Right renal cortex interstitium (tissue), 3 donors: ENCODE results near the gene GAD2. TPM values are rescaled to one million over a fixed set of nuclear protein-coding genes. Genes with fewer than 3 reads are reported as not detected.
A peak's percentile ranks its signal among the peaks of the same experiment; 100 is the strongest.
"Not testable (repeated sequence)": the region's sequence is repeated elsewhere in the genome, so short reads cannot be mapped to it uniquely, and the experiment has no call there.

Experiments used
- DNase-seq, 3 donors: peaks; one replicate each; pipeline ENCODE4 v3.0.0-alpha.2; 2013; ENCODE audit warnings: low read depth in 3 of 3, low spot score in 2 of 3
- polyA plus RNA-seq, 3 donors: library from polyadenylated mRNA; unstranded; fragments of 120-200 nt; gene quantifications; one replicate each; pipeline ENCODE4 v1.2.1, GENCODE V29; 2013; ENCODE audit not compliant: insufficient read length in 3 of 3

Gene GAD2
- polyA plus RNA-seq, 3 donors: 1.2 to 2.8 (median 1.6) TPM

DNA sequence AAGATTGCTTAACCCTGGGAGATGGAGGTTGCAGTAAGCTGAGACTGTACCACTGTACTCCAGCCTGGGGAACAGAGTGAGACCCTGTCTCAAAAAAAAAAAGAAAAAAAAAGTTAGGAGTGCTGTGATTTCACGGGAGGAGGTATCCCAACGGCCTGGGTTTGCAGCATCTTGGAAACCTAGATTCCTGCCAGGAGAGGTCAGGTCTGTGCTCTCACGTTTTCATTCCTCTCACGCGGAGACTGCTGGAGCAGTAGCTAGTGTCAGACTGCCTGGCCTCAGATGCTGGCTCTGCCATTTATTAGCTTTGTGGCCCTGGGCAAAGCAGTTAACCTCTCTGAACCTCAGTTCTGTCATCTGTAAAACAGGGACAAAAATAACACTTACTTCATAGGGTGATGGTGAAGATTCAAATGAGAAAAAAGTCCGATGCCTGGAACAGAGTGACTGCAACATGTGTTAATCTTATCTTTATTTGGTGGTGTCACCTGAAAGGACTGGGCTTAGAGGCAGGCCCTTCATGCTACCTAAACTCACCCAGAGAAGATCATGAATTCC, 94.9 kb downstream of the GAD2 start:
- DNase-seq: no peak

DNA sequence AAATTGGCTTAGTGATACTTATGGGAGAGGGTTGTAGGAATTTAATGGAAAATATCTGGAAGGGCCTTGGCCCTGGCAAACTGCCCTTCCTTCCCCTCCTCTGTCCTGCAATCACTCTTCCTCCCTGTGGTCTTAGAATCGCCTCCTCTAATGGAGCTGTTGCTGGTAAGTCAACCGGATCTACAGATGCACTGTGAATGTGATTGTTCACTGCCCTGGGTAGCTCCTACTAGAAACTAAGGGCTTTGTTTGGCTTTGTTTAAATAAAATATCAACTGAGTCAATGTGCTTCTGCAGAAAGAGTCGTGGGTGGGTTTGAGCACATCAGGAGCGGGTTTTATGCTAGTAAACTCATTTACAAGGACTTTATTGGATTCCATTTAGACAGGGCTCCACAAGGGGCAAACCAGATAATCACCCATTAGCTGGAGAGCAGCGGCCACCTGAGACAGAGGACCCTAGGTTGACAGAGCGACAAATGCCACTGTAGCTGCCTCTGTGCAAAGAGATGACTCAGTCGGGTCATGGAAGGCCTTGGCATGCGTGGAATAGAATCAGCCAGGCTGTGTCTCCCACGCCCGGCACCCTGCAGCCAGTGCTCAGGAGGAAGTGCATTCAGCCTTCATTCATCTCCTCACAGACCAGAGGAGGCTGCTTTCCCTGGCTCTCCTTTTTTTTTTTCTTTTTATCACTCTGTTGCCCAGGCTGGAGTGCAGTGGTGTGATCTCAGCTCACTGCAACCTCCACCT, 97.9 kb downstream of the GAD2 start:
- DNase-seq: no peak

DNA sequence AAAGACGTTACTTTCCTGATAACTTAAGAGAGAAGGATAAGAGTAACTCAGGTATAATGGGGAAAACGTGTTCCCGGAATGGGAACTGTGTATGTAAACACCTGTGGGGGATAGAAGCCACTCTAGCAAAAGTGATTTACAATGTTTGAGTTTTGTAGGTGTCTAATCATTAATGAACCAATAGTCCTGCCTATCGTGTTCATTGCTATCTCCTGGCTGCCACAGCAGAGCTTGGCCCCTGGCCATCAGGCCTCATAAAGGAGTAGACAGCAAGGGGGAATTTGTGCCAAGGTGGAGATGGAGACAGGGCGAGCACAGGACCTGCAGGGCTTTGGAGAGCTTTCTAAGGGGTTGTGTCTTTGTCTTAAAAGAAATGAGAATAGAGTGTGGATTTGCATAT, 102.1 kb downstream of the GAD2 start:
- DNase-seq: no peak

DNA sequence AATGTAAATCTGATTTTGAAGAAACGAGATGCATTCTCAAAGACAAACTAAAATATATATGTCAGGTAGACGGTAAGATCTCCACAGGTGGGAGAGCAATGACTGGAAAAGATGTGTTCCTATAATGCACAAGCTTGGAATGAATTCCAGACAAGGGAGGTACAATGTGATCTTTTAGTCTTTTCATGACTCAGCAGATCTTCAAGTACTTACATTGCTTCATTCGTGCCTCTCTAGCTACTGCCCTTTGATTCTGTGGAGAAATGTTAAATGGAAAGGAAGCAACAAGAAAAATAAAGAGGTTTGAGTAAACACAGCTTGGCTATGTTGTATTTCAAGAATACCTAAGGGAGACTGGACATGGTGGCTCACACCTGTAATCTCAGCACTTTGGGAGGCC, 106.6 kb downstream of the GAD2 start:
- DNase-seq: no peak

DNA sequence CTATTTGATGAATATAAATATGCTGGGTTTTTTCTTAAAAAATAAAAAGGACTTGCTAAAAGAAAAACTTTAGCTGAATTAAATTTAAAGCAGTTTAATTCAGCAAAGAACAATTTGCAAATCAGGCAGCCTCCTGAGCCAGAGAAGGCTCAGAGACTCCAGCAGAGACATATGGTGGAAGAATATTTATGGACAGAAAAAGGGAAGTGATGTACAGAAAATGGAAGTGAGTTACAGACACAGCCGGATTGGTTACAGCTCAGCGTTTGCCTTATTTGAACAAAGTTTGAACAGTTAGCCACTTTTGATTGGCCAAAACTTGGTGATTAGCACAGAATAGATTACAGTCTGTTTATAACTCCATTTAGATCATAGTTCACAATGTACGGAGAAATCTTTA, 110.3 kb downstream of the GAD2 start:
- no peak for DNase-seq

DNA sequence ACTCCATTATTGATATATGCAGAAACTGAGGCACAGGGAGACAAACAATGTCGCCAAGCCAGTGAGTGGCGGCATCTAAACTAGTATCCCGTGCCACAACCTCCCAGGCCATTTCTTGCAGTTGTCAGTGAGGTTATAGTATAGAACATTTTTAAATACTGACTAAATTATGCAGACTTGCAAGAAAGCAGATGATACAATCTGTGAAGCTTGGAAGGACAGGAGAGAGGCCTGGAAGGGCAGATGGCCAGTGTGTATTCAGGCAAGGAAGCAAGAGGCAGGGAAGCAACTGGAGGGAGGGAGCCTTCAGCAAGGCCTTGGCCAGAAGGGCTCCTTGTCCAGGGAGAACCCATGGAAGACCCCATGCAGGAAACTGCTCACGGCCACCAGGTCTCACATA, 111.2 kb downstream of the GAD2 start:
- no peak for DNase-seq

DNA sequence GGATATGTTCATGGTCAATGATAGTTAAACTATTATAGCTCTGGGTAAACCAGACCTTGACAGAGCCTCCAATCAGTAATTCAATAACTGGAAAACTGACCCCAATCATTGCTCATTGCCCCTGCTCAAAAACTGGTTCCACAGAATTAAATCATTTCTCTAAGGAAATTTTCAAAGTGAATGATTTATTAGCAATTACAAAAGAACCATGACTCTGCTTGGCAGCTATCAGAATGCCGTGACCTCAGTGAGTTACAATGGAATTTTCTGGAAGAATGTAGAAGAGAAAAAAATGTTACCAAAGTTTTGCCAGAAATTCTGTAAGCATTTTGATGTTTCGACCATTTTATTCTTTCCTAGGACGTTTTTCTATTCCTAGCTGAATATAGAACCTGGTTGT, 114.8 kb downstream of the GAD2 start:
- DNase-seq: no peak

DNA sequence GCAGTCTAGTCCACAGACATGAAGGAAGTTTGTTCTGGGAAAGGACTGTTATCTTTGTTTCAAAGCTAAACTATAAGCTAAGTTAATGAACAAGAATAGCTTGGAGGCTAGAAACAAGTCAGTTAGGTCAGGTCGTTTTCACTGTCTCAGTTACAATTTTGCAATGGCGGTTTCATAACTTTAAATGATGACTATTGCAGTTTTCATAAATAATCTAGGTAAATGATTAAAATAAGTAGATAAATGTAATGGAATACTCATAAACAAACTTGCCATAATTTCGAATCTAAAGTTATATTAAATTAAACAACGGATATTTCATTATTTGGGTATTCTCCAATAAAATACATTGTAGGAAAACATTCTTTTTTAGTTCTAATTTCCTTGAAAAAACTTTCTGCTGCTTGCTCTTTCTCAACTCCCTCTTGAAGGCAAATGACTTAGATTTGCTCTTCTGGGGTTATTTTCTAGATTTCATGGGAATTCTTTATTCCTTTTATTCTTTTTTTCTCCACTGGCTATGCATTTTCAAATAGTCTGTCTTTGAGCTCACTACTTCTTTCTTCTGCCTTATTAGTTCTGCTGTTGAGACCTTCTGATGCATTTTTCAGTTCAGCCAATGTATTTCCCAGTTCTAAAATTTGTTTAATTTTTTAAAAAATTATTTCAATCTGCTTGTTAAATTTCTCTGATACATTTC, 117.8 kb downstream of the GAD2 start:
- no peak for DNase-seq

DNA sequence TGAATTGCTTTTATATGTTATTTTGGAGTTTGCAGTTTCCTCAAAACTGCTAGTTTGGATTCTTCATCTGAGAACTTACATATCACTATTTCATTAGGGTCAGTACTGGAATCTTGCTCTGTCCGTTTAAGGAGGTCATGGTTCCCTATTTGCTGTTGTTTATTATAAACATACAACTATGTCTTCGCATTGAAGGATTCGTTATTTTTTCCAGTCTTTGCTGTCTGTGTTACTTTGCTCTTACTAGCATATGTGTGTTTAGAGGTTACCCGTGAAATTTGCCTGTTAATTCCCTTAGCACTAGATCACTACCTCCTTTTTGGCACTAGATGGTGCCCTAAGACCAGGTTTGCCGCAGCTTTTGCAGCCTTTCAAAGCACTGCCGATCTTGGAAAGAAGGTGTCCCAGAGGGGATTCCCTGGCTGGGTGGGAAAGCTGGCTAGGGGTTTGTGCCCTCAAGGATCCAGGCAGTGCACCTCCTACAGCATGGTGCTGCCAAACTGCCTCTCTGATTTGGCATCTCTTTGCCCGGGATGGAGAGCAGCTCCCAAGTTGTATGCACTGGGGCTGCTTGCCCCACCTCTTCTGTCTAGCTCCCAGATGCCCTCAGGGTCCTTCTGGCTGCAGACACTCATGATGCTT, 118.5 kb downstream of the GAD2 start:
- DNase-seq: peak; percentile 20 to 43 (median 27)

DNA sequence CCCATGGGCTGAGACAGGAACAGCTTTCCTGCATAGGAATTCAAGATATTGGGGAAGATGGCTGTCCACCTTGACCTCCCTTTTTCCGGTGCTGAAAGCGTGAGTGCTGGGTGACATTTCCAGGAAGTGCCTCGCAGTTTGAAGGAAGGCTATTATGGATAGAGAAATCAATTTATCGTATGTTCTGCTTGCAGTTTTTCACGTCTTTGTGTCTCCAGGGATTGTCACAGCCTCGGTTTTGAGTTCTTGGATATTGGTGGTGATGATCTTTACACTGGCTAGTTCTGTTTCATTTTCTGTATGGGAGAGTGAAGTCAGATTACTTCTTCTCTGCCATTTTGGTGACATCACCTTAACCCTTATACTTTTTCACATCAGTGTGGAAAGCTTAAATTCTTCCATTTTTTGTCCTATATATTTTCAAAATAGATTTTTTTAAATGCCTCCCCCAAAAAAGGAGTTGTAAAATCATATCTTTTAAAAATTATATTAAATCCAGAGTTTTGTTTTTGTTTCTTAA, 119.1 kb downstream of the GAD2 start:
- no peak for DNase-seq

DNA sequence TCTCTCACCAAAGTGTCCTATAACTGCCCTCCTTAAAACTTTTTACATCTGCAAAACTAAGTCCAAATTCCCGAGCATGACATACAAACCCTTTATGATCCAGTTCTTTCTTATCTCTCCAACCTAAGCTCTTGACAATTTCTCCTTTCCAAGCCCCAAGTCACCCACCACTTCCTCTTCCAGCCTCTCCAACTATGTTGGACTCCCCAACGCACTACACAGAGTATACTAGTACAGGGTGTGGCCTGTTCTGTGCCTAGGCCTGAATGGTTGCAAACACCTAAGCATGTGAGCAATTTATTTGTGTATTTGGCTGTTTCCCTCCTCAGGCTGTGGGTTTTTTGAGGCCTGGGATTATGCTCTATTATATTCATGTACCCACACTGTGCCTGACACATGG, 120.4 kb downstream of the GAD2 start:
- no peak for DNase-seq

DNA sequence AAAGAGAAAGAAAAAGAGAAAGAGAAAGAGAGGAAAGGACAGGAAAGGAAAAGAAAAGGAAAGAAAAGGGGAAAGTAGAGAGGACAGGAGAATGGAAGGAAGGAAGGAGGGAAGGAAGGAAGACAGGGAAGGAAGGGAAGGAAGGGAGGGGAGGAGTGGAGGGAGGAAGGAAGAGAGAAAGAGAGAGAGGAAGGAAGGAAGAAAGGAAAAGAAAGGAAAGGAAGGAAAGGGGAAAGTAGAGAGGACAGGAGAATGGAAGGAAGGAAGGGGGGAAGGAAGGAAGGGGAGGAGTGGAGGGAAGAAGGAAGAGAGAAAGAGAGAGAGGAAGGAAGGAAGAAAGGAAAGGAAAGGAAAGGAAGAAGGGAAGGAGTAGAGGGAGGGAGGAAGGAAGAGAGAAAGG, 125.1 kb downstream of the GAD2 start:
- DNase-seq: no peak

DNA sequence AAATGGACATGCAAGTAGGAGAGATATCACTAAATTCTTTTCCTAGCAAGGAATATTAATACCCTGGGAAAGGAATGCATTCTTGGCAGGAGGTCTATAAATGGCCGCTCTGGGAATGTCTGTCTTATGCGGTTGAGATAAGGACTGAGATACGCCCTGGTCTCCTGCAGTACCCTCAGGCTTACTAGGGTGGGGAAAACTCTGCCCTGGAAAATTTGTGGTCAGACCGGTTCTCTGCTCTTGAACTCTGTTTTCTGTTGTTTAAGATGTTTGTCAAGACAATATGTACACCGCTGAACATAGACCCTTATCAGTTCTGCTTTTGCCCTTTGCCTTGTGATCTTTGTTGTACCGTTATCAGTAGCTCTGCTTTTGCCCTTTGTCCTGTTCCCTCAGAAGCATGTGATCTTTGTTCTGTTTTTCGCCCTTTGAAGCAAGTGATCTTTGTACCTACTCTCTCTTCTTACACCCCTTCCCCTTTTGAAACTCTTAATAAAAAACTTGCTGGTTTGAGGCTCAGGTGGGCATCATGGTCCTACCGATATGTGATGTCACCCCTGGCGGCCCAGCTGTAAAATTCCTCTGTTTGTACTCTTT, 132.3 kb downstream of the GAD2 start:
- DNase-seq: not testable (repeated sequence)

Other genes starting within 250 kb of the GAD2 start
- gene APBB1IP, start 221.6 kb downstream of the GAD2 start, polyA plus RNA-seq: 1 to 10 TPM; 1.2 to 1.8 (median 1.7) TPM